DND-41 (cell line): ENCODE measurements around the gene TSEN2.

Experiments
- ATAC-seq: fragments of 200-7000 bp; cut with Tn5 transposase; 3 replicates; pipeline ENCODE4 v1.9.1; 2021; ENCODE audit warnings: low read depth; ENCODE audit not compliant: insufficient read depth
- DNase-seq: peaks from one replicate; pipeline ENCODE4 v3.0.0-alpha.2; 2020
- H2AFZ ChIP-seq: 2 replicates; pipeline ENCODE4 v1.6.0; 2012; ENCODE audit warnings: low read depth, low read length
- H3K27ac ChIP-seq: 2 replicates; pipeline ENCODE4 v1.5.1; 2012; ENCODE audit warnings: low read length, inconsistent platforms
- H3K27me3 ChIP-seq: fragments of 200-600 bp; sonication (generic); 2 replicates; pipeline ENCODE4 v1.6.0; 2012; ENCODE audit warnings: low read length, mild to moderate bottlenecking, inconsistent platforms; ENCODE audit not compliant: insufficient read depth, poor library complexity
- H3K36me3 ChIP-seq: 2 replicates; pipeline ENCODE4 v1.5.1; 2012; ENCODE audit warnings: low read length, inconsistent platforms; ENCODE audit not compliant: insufficient read depth
- H3K4me1 ChIP-seq: 2 replicates; pipeline ENCODE4 v1.5.1; 2012; ENCODE audit warnings: mild to moderate bottlenecking, low read length; ENCODE audit not compliant: insufficient read depth
- H3K4me2 ChIP-seq: 2 replicates; pipeline ENCODE4 v1.6.0; 2012; ENCODE audit warnings: mild to moderate bottlenecking, moderate library complexity, low read length, inconsistent platforms; ENCODE audit not compliant: insufficient read depth
- H3K4me3 ChIP-seq, 2 experiments: fragments of 200-600 bp in 1 of 2; shearing (Covaris generic) in 1 of 2; 2 replicates each; pipeline ENCODE4 v1.5.1; 2012 to 2016; ENCODE audit warnings: inconsistent platforms in 2 of 2, low read length in 2 of 2, mild to moderate bottlenecking in 2 of 2, low read depth in 1 of 2, moderate library complexity in 1 of 2
- H3K79me2 ChIP-seq: 2 replicates; pipeline ENCODE4 v1.6.0; 2012; ENCODE audit warnings: low read length, inconsistent platforms; ENCODE audit not compliant: insufficient read depth
- H3K9ac ChIP-seq: 2 replicates; pipeline ENCODE4 v1.6.0; 2012; ENCODE audit warnings: low read depth, mild to moderate bottlenecking, inconsistent platforms, low read length, moderate library complexity
- H3K9me3 ChIP-seq: 2 replicates; pipeline ENCODE4 v1.5.1; 2012; ENCODE audit warnings: low read length, moderate library complexity, mild to moderate bottlenecking, inconsistent platforms; ENCODE audit not compliant: insufficient read depth, severe bottlenecking
- H4K20me1 ChIP-seq: 2 replicates; pipeline ENCODE4 v1.6.0; 2012; ENCODE audit warnings: low read length; ENCODE audit not compliant: insufficient read depth
- CTCF ChIP-seq: IDR thresholded peaks from 2 replicates; pipeline ENCODE4 v1.5.1; 2012; ENCODE audit warnings: borderline replicate concordance, low read length, moderate library complexity, mild to moderate bottlenecking; ENCODE audit not compliant: poor library complexity, severe bottlenecking; ENCODE audit errors: extremely low read depth
- EZH2 ChIP-seq: IDR thresholded peaks from 3 replicates; pipeline ENCODE4 v1.6.1; 2012; ENCODE audit warnings: borderline replicate concordance, low read depth, mild to moderate bottlenecking, moderate library complexity, low read length, inconsistent platforms; ENCODE audit not compliant: severe bottlenecking

TSEN2 gene

DNA sequence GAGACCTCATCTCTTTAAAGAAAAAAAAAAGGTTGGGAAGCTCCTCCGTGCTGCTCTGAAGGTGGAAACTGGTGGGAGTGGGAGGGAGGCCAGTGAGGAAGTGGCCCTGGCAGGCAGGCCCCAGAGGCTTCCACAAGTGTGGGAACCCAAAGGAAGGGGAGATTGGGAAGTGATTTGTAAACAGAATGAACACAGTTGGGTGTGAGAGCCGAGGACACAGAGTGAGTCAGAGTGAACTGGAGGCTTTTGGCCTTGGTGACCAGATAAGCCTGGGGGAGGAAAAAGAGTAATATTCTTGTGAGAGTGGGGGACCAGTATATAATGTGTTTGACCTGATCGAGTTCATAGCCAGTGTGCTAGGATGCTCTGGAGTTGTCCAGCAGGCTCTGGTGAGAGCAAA is 95.6 kb downstream of the TSEN2 start:
- Histone ChIP-seq H3K27me3 (no peaks in the 10 kb centered on the region), H3K79me2 (0 out of 2 replicates have a peak, but pooled peaks cover 4% of the 10 kb centered on the region), H3K36me3 (peaks cover 97% of the 10 kb centered on the region), H3K4me3 (no peak overlapping the region), H2AFZ (no peak overlapping the region), H3K4me1 (no peaks in the 10 kb centered on the region), H3K4me2 (no peak overlapping the region), H3K27ac (no peak overlapping the region), H3K9me3 (no peaks in the 10 kb centered on the region), H4K20me1 (0 out of 2 replicates have a peak, but pooled peaks cover 7% of the 10 kb centered on the region), H3K9ac (no peak overlapping the region)
- DNase-seq: no peak
- ATAC-seq: no peak
- TF ChIP-seq EZH2 (no peak), CTCF (no peak)

DNA sequence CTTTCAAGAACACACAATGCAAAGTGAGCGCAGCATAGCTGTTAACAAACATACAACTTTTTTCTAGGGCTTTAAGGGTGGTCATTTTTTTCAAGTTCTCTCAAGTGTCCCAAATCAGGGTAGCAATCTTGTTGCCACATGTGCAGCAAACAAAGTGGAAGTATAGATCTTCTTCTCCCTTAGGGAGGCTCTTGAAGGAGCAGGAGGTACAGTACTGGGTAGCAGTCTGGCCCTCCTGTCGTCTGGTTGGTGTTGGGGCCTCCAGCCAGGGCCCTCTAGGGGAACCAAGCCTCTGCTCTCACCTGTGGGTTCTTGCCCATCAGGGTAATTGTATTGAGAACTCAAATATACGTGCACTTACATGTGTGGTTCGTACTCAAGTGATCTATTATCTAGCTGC is 98.5 kb downstream of the TSEN2 start:
- H2AFZ ChIP-seq: no peak overlapping the region
- H3K27me3 ChIP-seq: no peaks in the 10 kb centered on the region
- DNase-seq: no peak
- no peaks in the 10 kb centered on the region for H3K9me3 ChIP-seq
- H3K79me2 ChIP-seq: 0 out of 2 replicates have a peak, but pooled peaks cover 4% of the 10 kb centered on the region
- no peak overlapping the region for H3K4me3 ChIP-seq
- TF ChIP-seq CTCF (no peak), EZH2 (no peak)
- peaks cover 7% of the 10 kb centered on the region; the same call in 1 of the 2 replicates for H4K20me1 ChIP-seq
- no peak overlapping the region for H3K4me2 ChIP-seq
- H3K9ac ChIP-seq: no peak overlapping the region
- no peak for ATAC-seq
- peaks cover 97% of the 10 kb centered on the region for H3K36me3 ChIP-seq
- no peak overlapping the region for H3K27ac ChIP-seq
- no peaks in the 10 kb centered on the region for H3K4me1 ChIP-seq
